PC-9 (cell line): ENCODE measurements around the gene SVEP1.

ENCODE experiments used
- EZH2 ChIP-seq: fragments of 200-600 bp; sonication (generic); IDR thresholded peaks from 2 replicates; pipeline ENCODE4 v1.8.0; 2017; ENCODE audit warnings: antibody characterized with exemption, low read depth
- TF ChIP-seq, protein P1 (sequence below): fragments of 200-600 bp; sonication (generic); conservative IDR thresholded peaks from 2 replicates; pipeline ENCODE4 v1.6.1; 2017; ENCODE audit warnings: mixed run types, antibody characterized with exemption, mild to moderate bottlenecking, moderate library complexity

- TF ChIP-seq, protein P1, sequence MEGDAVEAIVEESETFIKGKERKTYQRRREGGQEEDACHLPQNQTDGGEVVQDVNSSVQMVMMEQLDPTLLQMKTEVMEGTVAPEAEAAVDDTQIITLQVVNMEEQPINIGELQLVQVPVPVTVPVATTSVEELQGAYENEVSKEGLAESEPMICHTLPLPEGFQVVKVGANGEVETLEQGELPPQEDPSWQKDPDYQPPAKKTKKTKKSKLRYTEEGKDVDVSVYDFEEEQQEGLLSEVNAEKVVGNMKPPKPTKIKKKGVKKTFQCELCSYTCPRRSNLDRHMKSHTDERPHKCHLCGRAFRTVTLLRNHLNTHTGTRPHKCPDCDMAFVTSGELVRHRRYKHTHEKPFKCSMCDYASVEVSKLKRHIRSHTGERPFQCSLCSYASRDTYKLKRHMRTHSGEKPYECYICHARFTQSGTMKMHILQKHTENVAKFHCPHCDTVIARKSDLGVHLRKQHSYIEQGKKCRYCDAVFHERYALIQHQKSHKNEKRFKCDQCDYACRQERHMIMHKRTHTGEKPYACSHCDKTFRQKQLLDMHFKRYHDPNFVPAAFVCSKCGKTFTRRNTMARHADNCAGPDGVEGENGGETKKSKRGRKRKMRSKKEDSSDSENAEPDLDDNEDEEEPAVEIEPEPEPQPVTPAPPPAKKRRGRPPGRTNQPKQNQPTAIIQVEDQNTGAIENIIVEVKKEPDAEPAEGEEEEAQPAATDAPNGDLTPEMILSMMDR, result no peak
- no peak for TF ChIP-seq EZH2
These were observed 69.7 kb downstream of the SVEP1 start for GRCh38 chr9:110509792-110510191.
